ENCODE data around the gene GNAZ.

DNA sequence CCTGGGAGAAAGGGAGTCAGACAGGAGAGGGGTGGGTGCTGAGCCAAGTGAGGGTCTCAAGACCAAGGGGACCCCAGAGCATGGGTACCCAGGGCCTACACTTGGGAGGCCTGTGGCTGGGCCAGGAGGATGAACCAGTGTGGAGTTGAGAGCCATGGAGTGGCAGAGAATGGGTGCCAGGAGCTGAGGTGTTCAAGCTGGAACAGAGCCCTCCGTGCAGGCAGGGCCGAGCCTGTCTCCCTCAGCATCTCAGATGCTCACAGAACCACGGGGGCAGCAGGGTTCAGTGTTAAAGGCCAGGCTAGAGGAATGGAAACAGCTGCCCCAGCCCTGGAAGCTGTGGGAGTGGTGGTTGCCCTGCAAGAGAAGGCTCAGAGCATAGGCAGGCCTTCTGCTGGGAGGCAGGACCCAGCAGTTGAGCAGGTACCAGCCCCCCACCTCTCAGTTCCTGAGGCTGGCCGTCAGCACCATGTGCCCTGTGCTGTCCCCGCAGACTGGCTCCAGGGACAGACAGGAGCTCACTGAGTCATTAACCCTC, 39.2 kb downstream of the GNAZ start:
- TF ChIP-seq YY1 (IDR thresholded peaks at IDR 0.05; ENCODE audit: low read depth, low read length) (no peak), POLR2AphosphoS5 (IDR thresholded peaks at IDR 0.05; ENCODE audit: low read depth, low read length) (no peak), KDM1A (IDR thresholded peaks at IDR 0.05; ENCODE audit: borderline replicate concordance, low read length) (no peak), FOSL1 (IDR thresholded peaks at IDR 0.05; ENCODE audit: insufficient read depth, low read depth, low read length) (no peak), KDM5A (IDR thresholded peaks at IDR 0.05; ENCODE audit: low read length) (no peak), SP1 (IDR thresholded peaks at IDR 0.05; ENCODE audit: low read depth, low read length) (no peak), POLR2A (IDR thresholded peaks at IDR 0.05; ENCODE audit: control extremely low read depth in 1 of 2, low read depth in 2 of 2, low read length in 2 of 2) (no peak), RAD21 (IDR thresholded peaks at IDR 0.05 in 1 of 2, conservative IDR thresholded peaks at IDR 0.05 in 1 of 2; ENCODE audit: low read depth in 2 of 2, low read length in 2 of 2) (no peak), TEAD4 (IDR thresholded peaks at IDR 0.05; ENCODE audit: low read depth, low read length) (no peak), EP300 (IDR thresholded peaks at IDR 0.05; ENCODE audit: borderline replicate concordance in 1 of 2, low read depth in 2 of 2, low read length in 2 of 2) (no peak), ZNF274 (IDR thresholded peaks at IDR 0.05; ENCODE audit: borderline replicate concordance, extremely low read depth, low read length) (no peak), CEBPB (IDR thresholded peaks at IDR 0.05; ENCODE audit: low read depth, low read length) (no peak), SUZ12 (IDR thresholded peaks at IDR 0.05; ENCODE audit: low read length) (no peak)
- TF ChIP-seq, protein P1, sequence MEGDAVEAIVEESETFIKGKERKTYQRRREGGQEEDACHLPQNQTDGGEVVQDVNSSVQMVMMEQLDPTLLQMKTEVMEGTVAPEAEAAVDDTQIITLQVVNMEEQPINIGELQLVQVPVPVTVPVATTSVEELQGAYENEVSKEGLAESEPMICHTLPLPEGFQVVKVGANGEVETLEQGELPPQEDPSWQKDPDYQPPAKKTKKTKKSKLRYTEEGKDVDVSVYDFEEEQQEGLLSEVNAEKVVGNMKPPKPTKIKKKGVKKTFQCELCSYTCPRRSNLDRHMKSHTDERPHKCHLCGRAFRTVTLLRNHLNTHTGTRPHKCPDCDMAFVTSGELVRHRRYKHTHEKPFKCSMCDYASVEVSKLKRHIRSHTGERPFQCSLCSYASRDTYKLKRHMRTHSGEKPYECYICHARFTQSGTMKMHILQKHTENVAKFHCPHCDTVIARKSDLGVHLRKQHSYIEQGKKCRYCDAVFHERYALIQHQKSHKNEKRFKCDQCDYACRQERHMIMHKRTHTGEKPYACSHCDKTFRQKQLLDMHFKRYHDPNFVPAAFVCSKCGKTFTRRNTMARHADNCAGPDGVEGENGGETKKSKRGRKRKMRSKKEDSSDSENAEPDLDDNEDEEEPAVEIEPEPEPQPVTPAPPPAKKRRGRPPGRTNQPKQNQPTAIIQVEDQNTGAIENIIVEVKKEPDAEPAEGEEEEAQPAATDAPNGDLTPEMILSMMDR (IDR thresholded peaks at IDR 0.05; ENCODE audit: control extremely low read depth in 1 of 3, insufficient read depth in 1 of 3, low read depth in 1 of 3, low read length in 3 of 3): no peak
